GM19351 (cell line): ENCODE data around the gene OXSM.

ENCODE experiments used
- ATAC-seq: cut with Tn5 transposase; IDR thresholded peaks from one replicate; pipeline ENCODE4 v1.9.1; 2021; ENCODE audit warnings: mild to moderate bottlenecking, moderate library complexity; ENCODE audit not compliant: unreplicated experiment

Gene OXSM

DNA sequence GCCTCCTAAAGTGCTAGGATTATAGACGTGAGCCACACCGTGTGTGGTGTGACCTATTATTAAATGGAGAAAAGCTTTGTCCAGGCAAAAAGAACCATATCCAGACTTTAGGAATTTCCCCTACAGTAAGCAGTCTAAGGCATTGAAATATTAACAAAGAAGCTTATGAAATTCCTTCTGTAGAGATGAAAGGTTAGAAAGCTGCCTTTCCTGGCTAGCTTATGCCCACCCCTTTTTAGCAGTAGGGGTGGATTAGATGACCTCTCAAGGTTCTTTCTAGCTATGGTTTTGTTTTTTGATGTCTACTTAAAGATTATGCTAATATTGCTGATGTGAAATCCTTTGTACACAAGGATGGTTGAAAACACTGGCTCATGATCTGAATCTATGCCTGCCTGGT, 13.9 kb downstream of the OXSM start:
- ATAC-seq = no peak

DNA sequence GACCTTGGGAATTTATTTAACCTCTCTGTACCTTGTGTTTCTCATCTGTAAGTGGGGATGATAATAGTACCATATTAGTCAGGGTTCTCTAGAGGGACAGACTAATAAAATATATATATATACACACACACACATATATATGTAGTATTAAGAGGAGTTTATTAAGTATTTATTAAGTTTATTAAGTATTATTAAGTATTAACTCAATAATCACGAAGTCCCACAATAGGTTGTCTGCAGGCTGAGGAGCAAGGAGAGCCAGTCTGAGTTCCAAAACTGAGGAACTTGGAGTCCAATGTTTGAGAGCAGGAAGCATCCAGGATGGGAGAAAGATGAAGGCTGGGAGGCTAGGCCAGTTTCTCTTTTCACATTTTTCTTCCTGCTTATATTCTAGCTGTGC, 14.8 kb downstream of the OXSM start:
- no peak for ATAC-seq

DNA sequence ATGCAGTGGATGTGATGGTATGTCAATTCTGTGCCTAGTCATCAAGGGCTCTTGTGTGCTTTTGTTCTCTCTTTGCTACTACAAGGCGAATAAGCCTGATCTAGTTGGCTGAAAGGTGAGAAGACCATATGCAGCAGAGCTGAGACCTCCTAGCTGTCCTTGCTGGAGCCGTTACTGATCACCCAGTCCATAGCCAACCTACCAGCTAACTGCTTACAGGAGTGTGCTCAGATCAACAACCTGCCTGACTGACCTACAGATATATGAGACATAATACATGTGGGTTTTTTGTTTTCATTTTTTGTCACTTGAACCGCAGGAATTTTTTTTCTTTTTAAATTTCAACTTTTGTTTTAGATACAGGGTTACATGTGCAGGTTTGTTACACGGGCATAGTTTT, 22.8 kb downstream of the OXSM start:
- ATAC-seq = no peak

DNA sequence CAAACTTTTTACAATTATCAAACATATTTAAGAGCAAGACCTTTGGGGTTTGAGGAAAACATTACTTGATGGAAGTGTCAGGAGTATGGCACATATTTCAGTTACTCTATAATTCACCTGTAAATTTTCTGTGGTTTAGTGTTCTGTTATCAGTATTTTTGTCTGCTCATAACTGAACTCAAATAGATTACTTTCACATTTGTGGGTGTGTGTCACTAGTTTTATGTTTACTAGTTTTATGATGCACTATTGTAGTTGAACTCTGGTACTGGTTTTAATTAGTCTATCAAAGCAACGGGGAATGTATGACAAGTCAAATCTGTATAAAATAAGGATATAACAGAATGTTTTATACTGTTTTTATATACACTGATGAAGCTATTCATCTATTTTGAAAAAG, 27.2 kb downstream of the OXSM start:
- peak; percentile 66 for ATAC-seq

DNA sequence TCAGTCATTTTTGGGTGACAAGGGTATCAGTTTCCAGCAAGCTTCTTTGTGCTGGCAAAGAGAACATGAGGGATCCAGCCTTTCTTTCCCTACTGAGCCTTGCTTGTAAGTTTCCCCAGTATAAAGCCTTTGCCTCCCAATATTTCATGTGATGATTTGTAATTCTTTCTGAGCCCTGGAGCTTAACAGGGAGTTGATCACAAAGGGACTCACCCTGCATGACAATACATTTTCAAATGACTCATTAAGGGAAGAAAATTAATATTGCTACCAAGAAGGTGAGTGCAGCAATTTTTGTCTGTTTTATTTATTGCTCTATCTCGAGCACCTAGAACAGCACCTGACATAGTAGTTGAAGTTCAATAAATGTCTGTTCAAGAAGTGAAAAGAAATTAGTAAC, 27.7 kb downstream of the OXSM start:
- peak; percentile 16 for ATAC-seq

DNA sequence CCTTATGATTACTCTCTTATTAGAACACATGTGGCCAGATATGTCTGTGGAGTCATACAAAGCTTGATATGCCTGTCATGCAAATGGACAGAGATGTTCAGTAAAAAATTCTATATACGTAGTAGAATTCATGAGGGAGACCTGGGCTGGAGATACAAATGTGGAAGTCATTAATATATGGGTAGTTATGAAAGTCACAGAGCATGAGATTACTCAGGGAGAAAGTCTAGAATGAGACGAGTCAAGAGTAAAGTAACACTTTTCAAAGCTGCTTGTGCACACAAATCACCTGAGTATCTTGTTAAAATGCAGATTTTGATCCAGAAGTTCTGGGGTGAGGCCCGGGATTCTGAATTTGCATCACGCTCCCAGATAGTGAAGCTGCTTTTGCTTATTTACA, 28.4 kb downstream of the OXSM start:
- ATAC-seq = peak; percentile 50

DNA sequence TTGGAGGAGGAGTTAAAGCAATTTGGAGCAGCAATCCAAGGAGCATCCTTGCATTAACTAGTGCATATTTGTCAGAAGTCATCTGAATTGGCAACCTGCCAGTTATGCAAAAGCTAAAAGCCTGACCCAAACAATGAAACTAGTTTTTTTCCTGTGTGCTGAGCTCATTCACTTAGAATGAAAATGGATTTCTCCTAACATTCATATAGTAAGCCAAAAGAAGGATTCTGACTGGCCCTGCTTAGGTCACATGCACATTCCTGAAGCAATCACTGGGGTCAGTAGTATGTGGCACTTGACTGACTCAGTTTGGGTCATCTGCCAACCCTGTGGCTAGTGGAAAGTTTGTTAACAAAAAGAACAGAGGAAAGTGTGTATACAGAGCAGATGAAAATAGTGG, 30.5 kb downstream of the OXSM start:
- ATAC-seq = peak; percentile 23

DNA sequence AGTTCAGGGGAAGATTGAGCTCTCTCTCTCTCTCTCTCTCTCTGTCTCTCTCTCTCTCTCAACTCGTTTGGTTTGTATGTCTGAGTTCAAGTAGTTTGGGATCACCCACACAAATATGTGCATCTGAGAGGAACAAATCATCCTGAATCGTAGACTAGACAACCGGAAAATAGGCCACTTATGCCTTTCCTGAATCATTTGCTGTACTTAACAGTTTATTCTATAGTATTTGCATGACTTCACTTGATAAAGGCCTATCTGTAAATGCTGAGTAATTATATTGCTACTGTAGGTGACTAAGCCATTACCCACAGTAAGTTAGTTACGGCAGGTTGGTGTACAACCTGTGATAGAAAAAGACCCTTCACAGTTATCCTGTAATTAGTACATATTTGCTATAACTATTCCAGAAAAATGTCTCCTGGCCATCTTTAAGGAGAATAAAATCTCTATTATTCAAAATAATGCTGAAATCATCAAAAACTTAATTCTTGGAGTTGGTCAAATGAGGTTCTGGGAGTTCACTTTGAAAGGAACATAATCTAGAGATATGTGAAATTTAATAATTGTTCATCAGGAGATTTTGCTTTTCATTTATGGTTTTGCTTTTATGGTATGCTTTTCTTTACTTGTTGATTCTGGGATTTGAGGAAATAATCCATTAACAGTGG, 31.1 kb downstream of the OXSM start:
- ATAC-seq = no peak

DNA sequence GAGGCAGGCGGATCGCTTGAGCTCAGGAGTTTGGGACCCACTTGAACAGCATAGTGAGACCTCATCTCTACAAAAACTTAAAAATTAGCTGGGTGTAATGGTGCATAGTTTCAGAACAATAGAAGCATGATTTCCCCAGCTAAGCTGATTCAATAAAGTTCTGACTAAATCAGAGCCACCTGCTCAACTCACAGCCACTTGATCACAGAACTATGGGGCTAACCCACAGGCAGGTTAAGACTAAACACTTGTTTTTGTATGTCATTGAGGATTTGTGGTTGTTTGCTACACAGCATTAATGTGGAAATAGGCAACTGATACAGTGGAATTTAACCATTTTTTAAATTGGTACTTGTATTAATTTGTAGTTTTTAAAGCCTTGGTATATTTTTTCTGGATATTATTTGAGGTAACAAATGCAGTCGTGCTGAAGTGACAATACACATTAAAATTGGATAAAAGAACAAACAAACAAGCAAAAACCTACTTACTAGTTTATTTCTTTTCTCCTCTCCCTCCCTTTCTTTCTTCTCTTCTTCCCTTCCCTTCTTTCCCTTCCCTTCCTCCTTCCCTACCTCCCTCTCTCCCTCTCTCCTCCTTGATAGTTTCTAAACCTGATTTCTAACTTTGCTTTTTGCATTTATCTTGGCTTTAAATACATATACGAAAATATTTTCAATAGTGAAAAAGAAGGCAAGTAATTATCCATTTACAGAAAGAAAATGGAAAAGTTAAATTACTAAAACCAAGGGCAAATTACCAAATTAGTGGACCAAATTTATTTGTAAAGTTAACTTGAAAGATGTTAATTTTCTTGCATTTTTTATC, 32.1 kb downstream of the OXSM start:
- ATAC-seq = no peak

DNA sequence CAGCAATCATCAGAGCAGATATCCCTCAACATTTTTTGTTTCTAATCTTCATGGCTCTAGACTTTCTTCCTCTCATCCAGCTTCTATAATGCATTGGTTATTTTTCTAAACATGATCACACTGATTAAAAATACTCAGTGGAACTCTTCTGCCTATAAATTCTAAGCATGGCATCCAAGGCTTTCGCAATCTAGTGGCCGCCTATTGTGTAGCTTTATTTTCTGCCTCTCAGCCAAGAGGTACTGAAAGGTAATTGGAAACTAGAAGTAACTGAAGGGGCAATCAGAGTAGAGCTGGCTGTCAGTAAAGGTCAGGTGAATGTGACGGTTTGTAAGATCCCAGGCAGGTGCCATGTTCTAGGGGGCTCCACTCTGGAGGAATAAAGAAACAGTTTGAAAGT, 33.4 kb downstream of the OXSM start:
- no peak for ATAC-seq

DNA sequence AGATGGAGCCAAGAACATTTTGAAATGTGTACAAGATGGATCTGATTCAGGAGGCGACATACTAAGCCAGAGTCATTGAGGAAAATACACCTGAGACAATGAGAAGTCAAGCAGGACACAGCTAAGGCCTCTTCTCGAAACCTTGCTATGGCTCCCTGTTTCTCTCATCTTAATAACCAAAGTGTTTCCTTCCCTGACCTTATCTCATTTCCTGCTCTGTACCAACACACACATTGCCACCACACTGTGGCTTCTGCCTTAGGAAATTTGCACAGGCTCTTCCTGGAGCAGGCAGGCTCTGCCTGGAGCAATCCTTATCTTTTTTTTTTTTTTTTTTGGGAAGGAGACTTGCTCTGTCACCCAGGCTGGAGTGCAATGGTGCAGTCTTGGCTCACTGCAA, 36.6 kb downstream of the OXSM start:
- ATAC-seq = no peak

DNA sequence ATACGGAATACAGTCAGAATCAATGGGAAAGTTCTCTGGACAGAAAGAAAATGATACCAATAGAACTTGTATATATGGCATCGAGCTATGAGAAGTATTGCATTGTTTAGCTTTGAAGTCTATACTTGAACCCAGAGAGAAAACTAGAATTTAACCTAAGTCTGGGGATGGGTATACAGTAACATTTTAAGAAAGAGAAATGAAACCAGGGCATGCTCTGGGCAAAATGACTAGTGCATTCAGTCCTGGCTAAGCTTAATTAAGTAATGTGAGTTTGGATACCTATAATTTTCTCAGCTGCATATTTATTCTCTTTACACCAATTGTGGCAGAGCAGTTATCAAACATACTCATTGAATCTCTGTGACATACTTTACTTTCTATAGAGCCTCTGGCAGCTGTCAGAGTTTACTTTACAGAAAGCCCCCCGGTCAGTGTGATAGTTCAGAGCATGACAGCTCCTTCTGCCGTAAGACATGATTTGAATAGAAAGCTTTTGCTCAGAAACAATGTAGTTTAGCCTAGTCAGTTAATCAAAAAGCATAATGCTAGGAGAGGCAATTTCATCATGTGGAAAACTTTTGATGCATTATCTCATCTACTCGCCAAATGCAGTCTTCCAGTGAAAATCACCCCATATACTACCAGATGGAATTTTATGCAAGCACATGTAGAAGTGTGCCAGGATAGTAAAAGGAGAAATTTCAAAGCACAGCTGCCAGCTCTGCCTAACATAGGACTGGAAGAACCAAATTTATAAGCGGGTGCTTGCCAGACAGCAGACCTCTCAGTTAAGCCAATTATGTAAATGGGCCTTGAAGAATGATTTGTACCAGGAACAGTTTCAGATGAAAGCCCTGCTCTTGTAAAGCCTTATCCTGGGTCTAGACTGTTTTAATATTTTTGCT, 40.7 kb downstream of the OXSM start:
- no peak for ATAC-seq

DNA sequence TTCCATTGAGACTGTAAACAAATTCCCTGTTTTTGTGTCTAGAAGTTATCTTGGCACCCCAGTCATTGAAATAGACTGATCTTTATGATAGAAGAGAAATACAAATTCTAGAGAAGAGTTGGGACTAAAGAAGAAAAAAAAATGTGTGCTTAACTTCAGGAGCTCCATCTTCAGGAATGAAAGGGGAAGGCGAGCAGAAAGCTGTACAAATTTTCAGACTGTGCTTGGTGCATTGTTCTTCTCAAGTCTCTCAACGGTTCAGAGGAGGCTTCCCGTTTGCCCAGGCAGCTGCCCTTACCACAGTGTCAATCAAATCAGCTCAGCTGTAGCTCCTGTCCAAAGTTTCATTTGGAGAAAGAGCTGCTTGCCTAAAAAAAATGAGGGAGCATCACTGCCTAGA, 41.7 kb downstream of the OXSM start:
- ATAC-seq = no peak

DNA sequence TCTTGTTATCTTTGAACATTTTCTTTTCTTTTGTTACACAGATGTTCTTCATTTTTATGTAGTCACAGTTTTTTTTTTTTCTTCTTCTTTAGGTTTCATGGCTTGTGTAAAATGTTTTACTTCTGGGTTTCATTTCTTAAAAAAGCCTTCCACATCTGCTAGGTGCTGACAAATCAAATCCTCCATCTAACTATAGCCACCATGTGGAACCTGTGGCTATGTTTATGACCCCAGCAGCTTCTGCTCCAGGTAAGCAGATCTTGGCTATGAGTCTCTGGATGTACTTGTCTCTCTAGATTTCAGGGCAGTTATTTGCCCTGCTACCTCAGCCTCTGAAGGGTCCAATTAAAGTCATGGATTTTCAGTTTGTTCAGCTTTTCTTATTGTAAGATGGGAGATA, 44.5 kb downstream of the OXSM start:
- ATAC-seq = peak; percentile 81

DNA sequence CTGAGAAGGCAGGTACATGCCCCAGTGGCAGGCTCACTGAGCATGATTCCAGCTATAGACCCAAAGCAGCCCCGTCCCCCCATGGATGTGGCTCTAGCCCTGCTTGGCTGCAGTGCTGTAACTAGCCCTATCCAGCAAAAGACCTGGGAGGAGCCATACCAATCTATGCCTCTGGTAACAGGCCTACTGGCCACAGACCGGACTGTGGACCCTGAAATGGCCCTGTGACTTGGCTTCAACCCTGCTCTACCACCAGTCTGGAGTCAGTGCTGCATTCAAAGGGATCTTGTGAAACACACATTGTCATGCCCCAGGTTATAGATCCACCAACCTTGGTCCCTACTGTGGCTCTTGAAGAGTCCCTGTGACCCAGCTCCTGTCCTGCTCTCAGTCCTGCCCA, 46.7 kb downstream of the OXSM start:
- no peak for ATAC-seq

DNA sequence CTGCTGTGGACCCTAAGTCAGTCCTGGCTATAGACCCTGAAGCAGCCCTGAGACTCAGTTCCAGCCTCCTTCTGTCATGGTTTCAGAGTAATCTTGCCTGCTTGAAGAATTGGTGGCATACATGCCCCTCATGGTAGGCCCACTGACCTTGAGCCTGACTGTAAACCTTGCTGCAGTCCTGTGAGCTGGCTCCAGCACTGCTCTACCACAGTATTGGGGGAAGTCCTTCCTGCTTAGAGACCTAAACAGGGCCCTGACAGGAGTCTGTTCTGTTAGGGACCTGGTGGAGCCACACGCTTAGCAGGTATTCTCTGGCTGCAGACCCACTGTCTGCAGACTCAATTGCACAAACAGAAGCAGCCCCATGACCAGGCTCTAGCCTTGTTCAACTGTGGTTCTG, 47.1 kb downstream of the OXSM start:
- no peak for ATAC-seq

DNA sequence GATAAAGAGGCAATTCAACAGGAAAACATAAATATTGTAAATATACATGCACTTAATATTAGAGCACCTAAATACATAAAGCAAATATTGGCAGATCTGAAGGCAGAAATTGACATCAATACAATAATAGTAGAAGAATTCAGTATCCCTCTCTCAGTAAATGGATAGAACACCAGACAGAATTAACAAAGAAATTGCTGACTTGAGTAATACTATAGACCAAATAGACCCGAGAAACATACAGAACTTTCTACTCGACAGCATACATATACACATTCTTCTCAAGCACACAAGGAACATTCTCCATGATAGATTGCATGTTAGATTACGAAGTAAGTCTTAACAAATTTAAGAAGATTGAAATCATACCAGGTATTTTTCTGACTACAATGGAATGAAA, 50.2 kb downstream of the OXSM start:
- ATAC-seq = no peak

DNA sequence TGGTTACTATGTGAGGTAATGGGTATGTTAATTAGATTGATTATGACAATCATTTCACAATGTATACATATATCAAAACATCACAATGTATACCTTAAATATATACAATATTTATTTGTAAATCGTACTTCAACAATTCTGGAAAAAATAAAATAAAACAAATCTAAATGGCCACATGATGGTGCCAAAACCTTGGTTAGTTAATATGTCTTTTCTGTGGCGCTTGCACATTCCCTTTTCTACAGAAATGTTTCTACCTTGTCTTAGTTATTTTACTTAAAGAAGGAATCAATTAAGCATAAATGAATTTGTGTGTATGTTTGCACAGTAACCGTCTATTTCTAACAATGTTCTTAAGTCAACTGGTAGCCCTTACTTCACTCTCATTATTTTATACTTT, 53.4 kb downstream of the OXSM start:
- ATAC-seq = no peak
